NCI-H187 treated with DMSO at 0.1 percent for 48 hours (cell line): Measurements from ENCODE around the gene APBB2.
"Not testable (repeated sequence)": the region's sequence is repeated elsewhere in the genome, so short reads cannot be mapped to it uniquely, and the experiment has no call there.

Source experiments
- DNase-seq: peaks from one replicate; lab custom pipeline; 2025; lab: John Stamatoyannopoulos, UW

APBB2 gene

DNA sequence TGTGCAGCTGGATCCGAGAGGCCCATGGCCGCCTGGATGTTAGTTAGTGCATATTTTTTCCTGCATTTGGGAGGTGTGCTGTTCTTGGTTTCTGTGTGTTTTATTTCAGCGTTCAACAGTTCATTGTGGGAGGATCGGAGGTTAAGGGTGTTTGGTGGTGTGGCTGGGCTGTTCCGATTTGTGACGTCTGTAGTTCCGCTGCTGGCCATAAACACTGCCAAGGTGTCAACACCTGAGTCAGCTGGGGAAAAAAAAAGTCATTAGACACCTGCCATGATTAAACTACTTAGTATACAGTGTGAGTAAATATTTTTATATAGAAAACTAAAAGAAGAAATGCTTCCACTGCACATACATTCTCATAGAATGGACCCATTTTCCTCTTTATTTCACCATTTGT is 200.2 kb downstream of the APBB2 start:
- DNase-seq: no peak

DNA sequence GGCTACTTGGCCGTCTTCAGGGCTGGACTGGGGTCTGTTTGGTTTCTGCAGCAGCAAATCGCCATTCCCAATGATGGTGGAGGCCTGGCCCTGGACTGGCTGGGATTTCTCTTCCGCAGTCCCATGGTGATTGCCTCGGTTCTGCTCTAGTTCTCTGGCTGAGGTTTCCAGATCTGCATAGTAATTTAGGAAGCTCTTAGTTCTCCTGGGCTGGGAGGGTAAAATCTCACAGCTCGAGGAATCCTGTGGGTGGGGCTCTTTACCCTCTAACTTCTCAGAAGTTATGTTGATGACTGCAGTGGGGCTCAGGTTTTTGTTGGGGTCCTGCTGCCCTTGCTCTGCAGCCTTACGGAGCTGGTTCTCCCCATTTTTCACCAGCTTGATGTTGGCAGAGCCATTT is 200.6 kb downstream of the APBB2 start:
- DNase-seq: no peak

DNA sequence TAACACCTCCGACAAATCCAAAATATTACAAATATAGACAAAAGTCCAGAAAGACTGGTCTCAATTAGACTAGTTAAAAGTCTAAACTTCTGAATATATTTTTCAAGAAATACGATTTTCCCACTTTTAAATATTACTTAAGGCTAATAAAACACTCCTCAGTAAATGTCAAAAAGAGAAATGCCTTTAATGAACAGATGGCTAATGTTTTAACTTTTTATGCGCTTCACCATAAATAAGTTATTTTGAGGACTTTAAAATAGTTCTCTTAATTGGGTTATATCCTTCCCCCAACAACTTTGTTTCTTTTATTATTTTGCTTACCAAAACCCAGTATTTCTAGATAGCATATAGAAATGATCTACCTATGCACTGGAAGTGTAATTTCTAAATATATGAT is 201.4 kb downstream of the APBB2 start:
- no peak for DNase-seq

DNA sequence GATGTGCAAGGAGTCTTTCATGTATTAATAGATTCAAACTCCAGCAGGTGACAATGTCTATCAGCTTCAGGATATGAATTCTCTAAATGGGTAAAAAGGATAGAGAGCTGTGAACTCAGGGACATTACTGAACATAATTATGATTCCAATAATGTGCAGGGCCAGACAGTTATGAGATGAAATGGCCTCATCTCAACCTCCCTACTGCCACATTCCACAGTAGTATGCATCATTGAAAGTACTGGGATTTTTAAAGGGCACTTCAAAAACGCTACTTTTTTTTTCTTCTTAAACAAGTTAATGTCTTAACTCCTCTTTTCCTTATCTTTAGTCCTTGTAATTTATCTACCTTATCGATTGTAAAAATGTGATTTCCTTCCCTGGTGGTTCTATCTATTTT is 202.0 kb downstream of the APBB2 start:
- no peak for DNase-seq

GRCh38 chr4:41009411-41009810 is 204.9 kb downstream of the APBB2 start:
- DNase-seq: no peak

DNA sequence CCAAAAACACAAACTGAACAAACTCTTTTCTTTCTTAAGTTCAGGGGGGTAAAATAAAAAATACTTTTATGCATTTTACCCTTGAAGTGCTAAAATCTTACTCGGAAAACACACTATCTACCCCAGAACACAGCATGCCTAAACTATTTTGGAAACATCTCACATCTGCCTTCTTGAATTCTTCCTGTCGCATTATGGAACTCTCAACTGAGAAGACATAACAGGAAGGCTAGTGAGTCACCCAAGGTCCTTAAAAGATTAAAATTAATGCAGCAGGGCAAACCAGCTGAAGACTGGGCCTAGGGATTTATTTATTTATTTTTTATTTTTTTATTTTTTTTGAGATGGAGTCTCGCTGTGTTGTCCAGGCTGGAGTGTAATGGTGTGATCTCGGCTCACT is 208.2 kb downstream of the APBB2 start:
- DNase-seq: no peak

GRCh38 chr4:41002309-41002708 is 212.0 kb downstream of the APBB2 start:
- DNase-seq: no peak

DNA sequence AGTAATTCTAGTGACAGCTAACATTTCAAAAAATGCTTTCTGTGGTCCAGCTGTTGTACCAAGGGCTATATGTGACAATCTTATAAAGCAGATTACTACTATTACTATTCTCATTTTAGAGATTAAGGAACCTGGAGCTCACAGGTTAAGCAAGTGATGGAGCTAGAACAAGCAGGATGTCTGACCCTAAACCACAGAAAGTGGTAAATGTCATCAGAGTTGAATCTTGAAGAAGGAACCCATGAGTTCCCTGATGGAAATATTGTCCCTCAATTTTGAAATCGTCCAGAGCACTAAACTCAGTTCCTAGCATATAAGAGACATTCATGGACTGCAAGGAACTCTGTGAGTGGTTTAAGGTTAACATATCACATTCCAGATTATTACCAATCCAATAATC is 214.0 kb downstream of the APBB2 start:
- DNase-seq: no peak

DNA sequence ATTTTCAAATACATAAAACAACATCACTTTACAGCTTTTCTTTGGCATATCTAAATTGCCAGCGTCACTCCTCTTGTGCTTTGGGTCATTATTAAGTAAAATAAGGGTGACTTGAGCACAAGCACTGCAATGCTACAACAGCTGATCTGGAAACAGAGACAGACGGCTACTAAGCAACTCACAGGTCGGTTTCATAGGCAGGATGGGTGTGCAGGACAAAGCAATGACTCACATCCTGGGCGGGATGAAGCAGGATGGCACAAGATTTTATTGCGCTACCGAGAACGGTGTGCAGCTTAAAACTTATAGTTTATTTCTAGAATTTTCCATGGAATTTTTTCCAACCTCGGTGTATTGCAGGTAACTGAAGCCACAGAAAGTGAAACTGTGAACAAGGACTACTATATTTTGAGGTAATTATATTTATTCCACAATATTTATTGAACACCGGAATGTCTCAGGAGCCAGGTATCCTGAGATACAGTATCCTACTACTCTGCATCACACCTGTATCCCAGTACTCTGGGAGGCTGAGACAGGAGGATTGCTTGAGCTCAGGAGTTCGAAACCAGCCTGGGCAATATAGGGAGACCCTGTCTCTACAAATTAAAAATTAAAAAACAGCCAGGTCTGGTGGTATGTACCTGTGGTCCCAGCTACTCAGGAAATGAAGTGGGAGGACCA is 215.5 kb downstream of the APBB2 start:
- DNase-seq: no peak

DNA sequence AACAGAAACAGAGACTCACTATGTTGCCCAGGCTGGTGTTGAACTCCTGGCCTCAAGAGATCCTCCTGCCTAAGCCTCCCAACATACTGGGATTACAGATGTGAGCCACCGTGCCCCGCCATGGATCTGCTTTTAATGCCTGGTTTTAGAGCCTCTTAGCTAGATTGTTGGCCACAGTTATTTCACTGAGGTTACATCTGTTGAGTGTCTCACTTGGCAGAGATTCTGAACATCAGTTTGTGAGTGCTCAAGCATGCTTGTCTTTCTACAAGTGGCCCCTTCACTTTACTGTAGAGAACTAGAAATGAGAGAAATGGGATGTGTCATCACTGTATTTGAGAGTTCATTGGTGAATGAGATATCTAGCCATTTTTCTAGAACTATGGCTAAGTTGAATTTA is 218.5 kb downstream of the APBB2 start:
- peak; percentile 61 for DNase-seq

DNA sequence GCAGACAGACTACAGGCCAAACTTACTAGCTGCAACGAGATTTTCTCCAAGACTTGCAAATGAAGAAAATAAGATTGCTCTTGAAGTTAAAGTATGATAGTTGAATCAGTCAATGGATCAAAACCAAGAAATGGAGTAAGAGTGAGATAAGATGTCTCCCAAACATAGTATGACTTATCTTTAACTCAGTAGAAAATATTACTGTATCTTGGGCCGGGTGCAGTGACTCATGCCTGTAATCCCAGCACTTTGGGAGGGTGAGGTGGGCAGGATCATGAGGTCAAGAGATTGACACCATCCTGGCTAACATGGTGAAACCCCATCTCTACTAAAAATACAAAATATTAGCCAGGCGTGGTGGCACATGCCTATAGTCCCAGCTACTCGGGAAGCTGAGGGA is 220.0 kb downstream of the APBB2 start:
- not testable (repeated sequence) for DNase-seq

DNA sequence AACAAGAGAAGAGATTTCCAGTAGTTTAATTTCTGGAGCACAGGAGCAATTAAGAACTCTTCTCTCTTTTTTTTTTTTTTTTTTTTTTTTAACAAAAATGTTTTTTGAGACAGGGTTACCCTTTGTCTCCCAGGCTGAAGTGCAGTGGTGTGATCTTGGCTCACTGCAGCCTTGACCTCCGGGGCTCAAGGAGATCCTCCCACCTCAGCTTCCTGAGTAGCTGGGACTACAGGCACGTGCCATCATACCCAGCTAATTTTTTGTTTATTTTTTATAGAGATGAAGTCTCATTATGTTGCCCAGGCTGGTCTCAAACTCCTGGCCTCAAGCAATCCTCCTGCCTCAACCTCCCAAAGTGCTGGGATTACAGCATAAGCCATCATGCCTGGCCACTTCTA is 221.0 kb downstream of the APBB2 start:
- not testable (repeated sequence) for DNase-seq

- no peak for DNase-seq
These were observed 221.7 kb downstream of the APBB2 start for GRCh38 chr4:40992472-40993295.

DNA sequence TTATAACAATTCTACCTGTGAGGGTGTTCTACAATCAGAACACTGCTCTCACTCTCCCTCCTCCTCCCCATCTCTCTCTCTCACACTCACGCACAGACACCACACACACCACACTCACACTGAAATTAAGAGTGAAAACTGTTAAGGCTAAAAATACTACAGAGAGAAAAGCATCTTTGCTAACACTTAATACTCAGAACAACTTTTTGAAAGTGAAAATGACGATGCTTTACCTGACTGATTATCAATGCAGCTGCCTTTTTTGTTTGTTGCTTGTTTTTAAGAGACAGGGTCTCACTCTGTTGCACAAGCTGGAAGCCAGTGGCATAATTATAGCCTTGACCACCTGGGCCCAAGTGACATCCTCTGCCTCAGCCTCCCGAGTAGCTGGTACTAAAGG is 222.4 kb downstream of the APBB2 start:
- DNase-seq: no peak

DNA sequence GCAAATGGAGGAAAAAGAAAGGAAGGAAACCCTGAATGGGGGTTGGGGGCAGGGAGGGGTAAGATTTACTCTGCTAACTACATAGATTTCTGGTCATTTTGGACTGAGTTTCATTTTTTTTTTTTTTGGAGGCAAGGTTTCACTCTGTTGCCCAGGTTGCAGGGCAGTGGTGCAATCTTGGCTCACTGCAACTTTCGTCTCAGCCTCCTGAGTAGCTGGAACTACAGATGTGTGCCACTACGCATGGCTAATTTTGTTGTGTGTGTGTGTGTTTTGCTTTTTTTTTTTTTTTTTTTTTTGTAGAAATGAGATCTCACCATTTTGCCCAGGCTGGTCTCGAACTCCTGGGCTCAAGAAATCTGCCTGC is 223.5 kb downstream of the APBB2 start:
- DNase-seq: no peak

DNA sequence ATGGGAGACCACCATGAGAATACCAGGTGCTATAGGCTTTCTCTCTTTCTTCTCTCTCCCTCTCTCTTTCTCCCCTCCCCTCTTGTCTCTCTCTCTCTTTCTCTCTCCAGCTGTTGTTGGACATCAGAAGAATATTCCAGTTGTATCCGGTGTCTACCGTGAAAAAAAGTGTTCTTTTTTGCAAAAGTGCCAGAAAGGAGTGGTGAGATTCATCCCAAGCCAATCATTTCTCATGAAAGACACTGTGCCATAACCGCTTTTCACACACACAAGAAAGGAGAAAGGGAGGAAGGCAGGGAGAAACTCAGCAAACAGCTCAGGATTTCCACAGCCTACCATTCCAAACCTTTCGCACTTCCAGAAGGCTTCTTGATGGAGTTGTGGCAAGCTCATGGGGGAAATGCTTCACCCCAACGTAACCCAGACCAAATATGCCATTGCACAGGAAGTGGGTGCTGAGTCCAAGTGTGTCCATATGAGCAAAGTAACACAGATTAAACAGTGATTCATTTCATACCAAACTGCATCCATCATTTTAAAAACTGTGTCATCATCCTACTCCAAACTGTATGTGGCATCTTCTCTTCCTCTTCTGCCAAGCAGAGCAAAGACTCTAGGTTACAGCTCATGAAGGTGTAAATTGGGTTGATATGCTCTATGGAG is 224.0 kb downstream of the APBB2 start:
- no peak for DNase-seq

DNA sequence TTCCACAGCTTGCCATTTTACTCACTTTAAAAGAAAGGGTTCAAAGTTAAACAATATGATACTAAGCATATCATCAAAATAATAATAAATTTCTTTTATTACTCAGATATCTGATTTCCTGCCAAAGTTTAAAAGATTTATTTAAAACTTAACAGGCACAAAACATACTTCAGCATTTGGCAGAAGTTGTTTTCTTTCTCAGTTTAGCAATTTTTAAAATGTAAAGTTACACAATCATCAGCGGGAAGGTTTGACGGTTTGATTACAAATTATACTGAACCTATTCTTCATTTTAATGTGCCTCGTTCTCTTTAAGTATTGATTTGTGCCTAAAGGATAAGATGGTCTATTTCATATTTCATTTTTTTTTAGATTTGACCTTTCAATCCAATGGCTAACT is 227.2 kb downstream of the APBB2 start:
- DNase-seq: no peak

DNA sequence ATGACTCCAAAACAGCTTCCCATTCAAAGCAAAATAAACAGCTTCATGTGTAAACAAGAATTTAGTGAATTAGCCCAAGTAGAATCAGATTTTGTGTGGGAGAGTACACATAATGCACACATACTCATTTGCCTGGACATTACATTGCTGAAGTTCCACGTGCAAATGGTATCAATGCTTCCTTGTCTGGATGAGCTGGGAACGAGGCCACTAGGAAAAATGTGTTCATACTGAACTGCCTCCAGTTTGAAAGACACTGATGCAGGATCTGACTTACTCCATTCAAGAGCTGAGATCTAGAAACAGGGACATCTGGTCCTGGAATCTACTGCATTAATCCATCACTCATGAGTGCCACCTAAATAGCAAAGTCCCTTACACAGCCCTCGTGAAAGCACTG is 228.0 kb downstream of the APBB2 start:
- DNase-seq: no peak

- no peak for DNase-seq
These were observed 230.3 kb downstream of the APBB2 start for GRCh38 chr4:40984051-40984450.

- no peak for DNase-seq
These were observed 233.9 kb downstream of the APBB2 start for GRCh38 chr4:40980318-40980883.

- DNase-seq: no peak
These were observed 235.8 kb downstream of the APBB2 start for GRCh38 chr4:40978548-40978947.

GRCh38 chr4:40976343-40976742 is 238.0 kb downstream of the APBB2 start:
- no peak for DNase-seq

- no peak for DNase-seq
These were observed 241.6 kb downstream of the APBB2 start for GRCh38 chr4:40972722-40973121.
